Panc1 (cell line): ENCODE data around the gene NOL4L. TPM values are rescaled to one million over a fixed set of nuclear protein-coding genes. Genes with fewer than 3 reads are reported as not detected.

Experiments used
- ATAC-seq: fragments of 200-7000 bp; cut with Tn5 transposase; 2 replicates; pipeline ENCODE4 v1.9.1; 2020; ENCODE audit warnings: mild to moderate bottlenecking, moderate library complexity
- BruUV-seq: library from RNA; stranded (reverse); fragments of 400-500 nt; replicated peaks from 2 replicates; lab custom pipeline; 2021; lab: Mats Ljungman, UMichigan
- CTCF ChIA-PET: fragments of 300-600 bp; sonication (Branson Sonifier 250); formaldehyde crosslinking; loops from one replicate; lab custom pipeline; 2022; ENCODE audit warnings: antibody characterized with exemption; lab: Charles Lee
- POLR2A ChIA-PET: fragments of 300-600 bp; sonication (Branson Sonifier 250); formaldehyde crosslinking; loops from one replicate; lab custom pipeline; 2022; ENCODE audit warnings: antibody characterized with exemption; lab: Charles Lee
- DNase-seq: peaks from one replicate; pipeline ENCODE4 v3.0.0-alpha.2; 2010; ENCODE audit warnings: low read depth, low spot score
- H3K27ac ChIP-seq: 2 replicates; pipeline ENCODE4 v1.5.1; 2011; ENCODE audit warnings: mild to moderate bottlenecking, low read length, inconsistent platforms
- H3K27me3 ChIP-seq: fragments of 200-500 bp; sonication (Bioruptor generic); 2 replicates; pipeline ENCODE4 v1.6.0; 2014; ENCODE audit warnings: low read length, inconsistent platforms; ENCODE audit not compliant: control insufficient read depth, insufficient read depth
- H3K36me3 ChIP-seq: fragments of 200-500 bp; sonication (Bioruptor generic); 2 replicates; pipeline ENCODE4 v1.5.1; 2014; ENCODE audit warnings: inconsistent platforms, mild to moderate bottlenecking, low read length, moderate library complexity; ENCODE audit not compliant: control insufficient read depth, insufficient read depth
- H3K4me1 ChIP-seq: 2 replicates; pipeline ENCODE4 v1.5.1; 2011; ENCODE audit warnings: inconsistent platforms, mild to moderate bottlenecking, low read length, moderate library complexity; ENCODE audit not compliant: control insufficient read depth, insufficient read depth
- H3K4me3 ChIP-seq, 2 experiments: 2 replicates each; pipeline ENCODE4 v1.5.1; 2011 to 2012; ENCODE audit warnings: low read depth in 2 of 2, low read length in 2 of 2, mild to moderate bottlenecking in 2 of 2, inconsistent platforms in 1 of 2, moderate library complexity in 1 of 2
- H3K9me3 ChIP-seq: fragments of 200-500 bp; sonication (Bioruptor generic); 2 replicates; pipeline ENCODE4 v1.5.1; 2014; ENCODE audit warnings: low read depth, mild to moderate bottlenecking, inconsistent platforms, low read length, moderate library complexity; ENCODE audit not compliant: control insufficient read depth, insufficient read depth
- POLR2AphosphoS5 ChIP-seq: IDR thresholded peaks from 2 replicates; pipeline ENCODE4 v1.6.1; 2012; ENCODE audit warnings: mild to moderate bottlenecking, low read depth, low read length, moderate library complexity
- SIN3A ChIP-seq: IDR thresholded peaks from 2 replicates; pipeline ENCODE4 v1.6.1; 2012; ENCODE audit warnings: low read depth, mild to moderate bottlenecking, low read length, moderate library complexity, borderline replicate concordance; ENCODE audit not compliant: insufficient read depth
- TCF7L2 ChIP-seq: IDR thresholded peaks from 2 replicates; pipeline ENCODE4 v1.6.1; 2011; ENCODE audit warnings: mild to moderate bottlenecking, low read depth, low read length, inconsistent platforms
- in situ Hi-C: cut with HindIII; loops from 2 replicates; pipeline ENCODE4 v1.10.0; 2016; ENCODE audit warnings: low sequenced_read_pairs, low pct_unique_long_range_greater_than_20kb
- intact Hi-C: fragments of 100-400 bp; cut with micrococcal nuclease; formaldehyde crosslinking; loops from one replicate; pipeline ENCODE4 v1.10.0; 2022; ENCODE audit not compliant: unreplicated experiment
- total RNA-seq: library from RNA; stranded (reverse); gene quantifications from one replicate; pipeline ENCODE4 v1.2.1, GENCODE V29; 2021; ENCODE audit not compliant: unreplicated experiment
- TF ChIP-seq, protein P1 (sequence below), 2 experiments: IDR thresholded peaks; 2 replicates each; pipeline ENCODE4 v1.6.1; 2011 to 2012; ENCODE audit warnings: low read depth in 2 of 2, control low read depth in 1 of 2, low read length in 1 of 2, mild to moderate bottlenecking in 1 of 2, moderate library complexity in 1 of 2; ENCODE audit not compliant: insufficient read depth in 1 of 2
- TF ChIP-seq, protein P2 (sequence below): fragments of 450-650 bp; IDR thresholded peaks from 2 replicates; pipeline ENCODE4 v1.5.1; 2017; ENCODE audit warnings: mild to moderate bottlenecking

Gene NOL4L
- total RNA-seq, 1 experiment from 2014 or later, result 21.6 TPM

DNA sequence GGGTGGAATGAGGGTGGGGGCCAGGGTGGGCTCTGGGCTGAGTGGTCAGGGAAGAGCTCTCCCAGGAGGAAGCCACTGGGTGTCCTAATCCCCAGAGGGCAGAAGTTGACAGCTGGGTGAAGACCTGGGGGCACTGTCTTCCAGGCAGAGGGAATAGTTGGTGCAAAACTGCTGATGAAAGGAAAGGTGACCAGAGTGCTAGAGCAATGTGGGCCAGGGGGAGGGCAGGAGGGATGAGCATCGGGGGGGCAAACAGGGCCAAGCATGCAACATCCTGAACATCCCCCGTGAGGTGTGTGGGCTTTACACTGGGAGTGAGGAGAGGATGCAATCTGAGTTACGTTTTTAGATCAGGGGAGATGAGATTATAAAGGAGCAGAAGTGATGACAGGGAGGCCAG, 97.8 kb downstream of the NOL4L start:
- no peak overlapping the region for H3K4me3 ChIP-seq
- no peaks in the 10 kb centered on the region for H3K27me3 ChIP-seq
- no peaks in the 10 kb centered on the region; the same call in 1 of the 2 replicates for H3K36me3 ChIP-seq
- in situ Hi-C loops (no loop called here), intact Hi-C loops (no loop called here)
- H3K4me1 ChIP-seq, result peaks cover 5% of the 10 kb centered on the region; the same call in 1 of the 2 replicates
- ATAC-seq, result no peak
- no peak for DNase-seq
- no peaks in the 10 kb centered on the region for H3K9me3 ChIP-seq
- BruUV-seq, result no TSS peak
- POLR2A ChIA-PET, result no interaction called here
- TF ChIP-seq SIN3A (no peak), TCF7L2 (no peak), POLR2AphosphoS5 (no peak)
- TF ChIP-seq, protein P1, sequence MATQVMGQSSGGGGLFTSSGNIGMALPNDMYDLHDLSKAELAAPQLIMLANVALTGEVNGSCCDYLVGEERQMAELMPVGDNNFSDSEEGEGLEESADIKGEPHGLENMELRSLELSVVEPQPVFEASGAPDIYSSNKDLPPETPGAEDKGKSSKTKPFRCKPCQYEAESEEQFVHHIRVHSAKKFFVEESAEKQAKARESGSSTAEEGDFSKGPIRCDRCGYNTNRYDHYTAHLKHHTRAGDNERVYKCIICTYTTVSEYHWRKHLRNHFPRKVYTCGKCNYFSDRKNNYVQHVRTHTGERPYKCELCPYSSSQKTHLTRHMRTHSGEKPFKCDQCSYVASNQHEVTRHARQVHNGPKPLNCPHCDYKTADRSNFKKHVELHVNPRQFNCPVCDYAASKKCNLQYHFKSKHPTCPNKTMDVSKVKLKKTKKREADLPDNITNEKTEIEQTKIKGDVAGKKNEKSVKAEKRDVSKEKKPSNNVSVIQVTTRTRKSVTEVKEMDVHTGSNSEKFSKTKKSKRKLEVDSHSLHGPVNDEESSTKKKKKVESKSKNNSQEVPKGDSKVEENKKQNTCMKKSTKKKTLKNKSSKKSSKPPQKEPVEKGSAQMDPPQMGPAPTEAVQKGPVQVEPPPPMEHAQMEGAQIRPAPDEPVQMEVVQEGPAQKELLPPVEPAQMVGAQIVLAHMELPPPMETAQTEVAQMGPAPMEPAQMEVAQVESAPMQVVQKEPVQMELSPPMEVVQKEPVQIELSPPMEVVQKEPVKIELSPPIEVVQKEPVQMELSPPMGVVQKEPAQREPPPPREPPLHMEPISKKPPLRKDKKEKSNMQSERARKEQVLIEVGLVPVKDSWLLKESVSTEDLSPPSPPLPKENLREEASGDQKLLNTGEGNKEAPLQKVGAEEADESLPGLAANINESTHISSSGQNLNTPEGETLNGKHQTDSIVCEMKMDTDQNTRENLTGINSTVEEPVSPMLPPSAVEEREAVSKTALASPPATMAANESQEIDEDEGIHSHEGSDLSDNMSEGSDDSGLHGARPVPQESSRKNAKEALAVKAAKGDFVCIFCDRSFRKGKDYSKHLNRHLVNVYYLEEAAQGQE (IDR thresholded peaks at IDR 0.05; ENCODE audit: insufficient read depth in 1 of 2, low read depth in 2 of 2, low read length in 1 of 2), result no peak
- TF ChIP-seq, protein P2, sequence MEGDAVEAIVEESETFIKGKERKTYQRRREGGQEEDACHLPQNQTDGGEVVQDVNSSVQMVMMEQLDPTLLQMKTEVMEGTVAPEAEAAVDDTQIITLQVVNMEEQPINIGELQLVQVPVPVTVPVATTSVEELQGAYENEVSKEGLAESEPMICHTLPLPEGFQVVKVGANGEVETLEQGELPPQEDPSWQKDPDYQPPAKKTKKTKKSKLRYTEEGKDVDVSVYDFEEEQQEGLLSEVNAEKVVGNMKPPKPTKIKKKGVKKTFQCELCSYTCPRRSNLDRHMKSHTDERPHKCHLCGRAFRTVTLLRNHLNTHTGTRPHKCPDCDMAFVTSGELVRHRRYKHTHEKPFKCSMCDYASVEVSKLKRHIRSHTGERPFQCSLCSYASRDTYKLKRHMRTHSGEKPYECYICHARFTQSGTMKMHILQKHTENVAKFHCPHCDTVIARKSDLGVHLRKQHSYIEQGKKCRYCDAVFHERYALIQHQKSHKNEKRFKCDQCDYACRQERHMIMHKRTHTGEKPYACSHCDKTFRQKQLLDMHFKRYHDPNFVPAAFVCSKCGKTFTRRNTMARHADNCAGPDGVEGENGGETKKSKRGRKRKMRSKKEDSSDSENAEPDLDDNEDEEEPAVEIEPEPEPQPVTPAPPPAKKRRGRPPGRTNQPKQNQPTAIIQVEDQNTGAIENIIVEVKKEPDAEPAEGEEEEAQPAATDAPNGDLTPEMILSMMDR, result no peak
- CTCF ChIA-PET, result no interaction called here
- no peak overlapping the region for H3K27ac ChIP-seq

DNA sequence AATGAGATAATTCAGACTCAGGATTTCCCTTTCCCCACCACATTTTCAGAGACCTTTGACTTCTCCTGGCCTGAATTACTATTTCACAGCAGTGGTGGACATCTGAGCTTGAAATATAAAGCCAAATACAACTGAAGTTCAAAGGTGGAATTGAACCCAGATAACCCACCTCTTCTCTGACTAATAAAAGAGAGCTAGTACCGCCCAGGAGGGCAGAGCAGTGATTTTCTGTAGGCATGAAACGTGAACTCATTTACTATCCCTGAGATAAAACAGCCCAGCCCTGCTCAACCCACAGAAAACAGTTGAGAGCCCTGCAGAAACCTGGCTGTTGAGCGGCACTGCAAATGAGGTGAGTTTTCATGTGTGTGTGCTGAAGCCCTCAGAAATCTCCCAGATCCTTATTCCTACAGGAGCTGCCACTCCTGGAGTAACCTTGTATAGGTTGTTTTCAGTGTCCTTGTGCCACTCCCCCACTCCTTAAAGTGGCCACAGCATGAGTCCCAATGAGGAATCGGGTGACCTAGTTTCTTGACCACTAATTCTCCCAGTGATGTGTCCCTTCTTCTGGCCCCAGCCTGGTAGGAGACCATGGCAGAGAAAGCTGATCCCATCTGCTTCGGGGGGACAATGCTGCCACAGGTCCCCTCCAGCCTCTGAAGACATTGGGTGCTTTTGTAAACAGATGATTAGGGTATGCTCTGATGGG, 99.2 kb downstream of the NOL4L start:
- no peaks in the 10 kb centered on the region for H3K9me3 ChIP-seq
- ATAC-seq, result no peak
- in situ Hi-C loops, result no loop called here
- H3K4me3 ChIP-seq, result no peak overlapping the region
- no peak for TF ChIP-seq TCF7L2
- no peak for TF ChIP-seq SIN3A
- TF ChIP-seq, protein P1 (IDR thresholded peaks at IDR 0.05; ENCODE audit: insufficient read depth in 1 of 2, low read depth in 2 of 2, low read length in 1 of 2), result no peak
- TF ChIP-seq, protein P2, result no peak
- CTCF ChIA-PET, result no interaction called here
- no peaks in the 10 kb centered on the region; the same call in 1 of the 2 replicates for H3K36me3 ChIP-seq
- intact Hi-C loops, result no loop called here
- DNase-seq, result no peak
- H3K27ac ChIP-seq, result no peak overlapping the region
- H3K27me3 ChIP-seq, result no peaks in the 10 kb centered on the region
- peaks cover 16% of the 10 kb centered on the region for H3K4me1 ChIP-seq
- POLR2A ChIA-PET, result no interaction called here
- no TSS peak for BruUV-seq
